Measurements from ENCODE around the gene KLHL40. TPM values are rescaled to one million over a fixed set of nuclear protein-coding genes. Genes with fewer than 3 reads are reported as not detected.
"Not testable (repeated sequence)": the region's sequence is repeated elsewhere in the genome, so short reads cannot be mapped to it uniquely, and the experiment has no call there.

The KLHL40 gene
- polyA plus RNA-seq, 5 donors = 6.6 TPM; not detected in 4

DNA sequence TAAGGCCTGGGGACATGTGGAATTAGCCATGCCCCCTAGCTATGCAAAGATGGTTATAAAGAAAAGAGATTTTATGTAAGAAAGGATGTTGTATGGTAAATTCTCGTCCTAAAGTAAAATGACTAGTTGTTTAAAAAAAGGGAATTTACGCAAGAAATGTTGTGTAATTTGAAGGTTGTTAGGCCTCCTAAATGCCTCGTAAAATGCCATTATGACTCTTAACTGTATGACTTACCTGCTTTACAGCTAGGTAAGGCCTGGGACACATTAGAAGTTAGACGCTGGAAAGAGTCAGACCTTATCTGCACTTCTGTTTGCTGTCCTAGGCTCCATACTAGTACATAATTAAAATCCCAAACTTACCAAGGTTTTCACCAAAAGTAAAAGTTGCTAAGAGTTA lies 34.8 kb downstream of the KLHL40 start:
- DNase-seq = no peak

DNA sequence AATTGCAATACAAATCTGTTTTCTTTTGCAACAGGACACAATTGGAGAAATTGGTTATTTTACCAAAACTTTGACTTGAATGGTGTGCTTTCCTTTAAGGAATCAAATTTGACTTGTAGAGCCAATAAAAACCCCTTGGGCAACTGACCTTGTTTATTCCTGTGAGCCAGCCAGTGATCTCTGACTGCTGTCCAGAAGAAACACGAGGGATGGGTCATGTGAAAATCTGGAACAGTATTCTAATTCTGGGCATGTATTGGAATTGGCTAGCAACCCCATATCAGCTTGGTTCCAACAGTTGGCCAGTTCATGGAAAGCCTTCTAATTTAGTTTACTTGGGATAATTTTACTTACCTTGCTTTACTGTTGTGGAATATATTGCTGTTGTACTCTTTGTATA lies 36.4 kb downstream of the KLHL40 start:
- no peak for DNase-seq

DNA sequence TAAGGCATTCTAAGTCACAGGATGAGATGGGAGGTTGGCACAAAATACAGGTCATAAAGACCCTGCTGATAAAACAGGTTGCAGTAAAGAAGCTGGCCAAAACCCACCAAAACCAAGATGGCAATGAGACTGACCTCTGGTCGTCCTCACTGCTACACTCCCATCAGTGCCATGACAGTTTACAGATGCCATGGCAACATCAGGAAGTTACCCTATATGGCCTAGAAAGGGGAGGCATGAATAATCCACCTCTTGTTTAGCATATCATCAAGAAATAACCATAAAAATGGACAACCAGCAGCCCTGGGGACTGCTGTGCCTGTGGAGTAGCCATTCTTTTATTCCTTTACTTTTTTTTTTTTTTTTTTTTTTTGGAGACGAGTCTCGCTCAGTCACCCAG lies 37.1 kb downstream of the KLHL40 start:
- DNase-seq = not testable (repeated sequence)

DNA sequence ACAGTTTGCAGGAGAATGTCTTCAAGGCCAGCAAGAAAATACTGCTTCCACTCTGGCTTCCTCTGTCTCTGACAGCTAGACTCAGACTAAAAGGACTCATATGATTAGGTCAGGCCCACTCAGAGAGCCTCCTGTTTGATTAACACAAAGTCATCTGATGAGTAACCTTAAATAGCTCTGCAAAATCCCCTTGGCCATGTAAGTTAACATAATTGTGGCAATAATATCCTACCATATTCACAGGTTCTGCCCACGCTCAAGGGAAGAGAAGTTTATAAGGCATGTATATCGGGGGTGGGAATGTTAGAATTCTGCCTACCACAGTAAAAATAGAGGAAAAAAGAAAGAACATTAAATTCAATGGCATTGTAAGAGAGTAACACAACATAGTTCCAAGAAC lies 37.9 kb downstream of the KLHL40 start:
- DNase-seq = no peak

DNA sequence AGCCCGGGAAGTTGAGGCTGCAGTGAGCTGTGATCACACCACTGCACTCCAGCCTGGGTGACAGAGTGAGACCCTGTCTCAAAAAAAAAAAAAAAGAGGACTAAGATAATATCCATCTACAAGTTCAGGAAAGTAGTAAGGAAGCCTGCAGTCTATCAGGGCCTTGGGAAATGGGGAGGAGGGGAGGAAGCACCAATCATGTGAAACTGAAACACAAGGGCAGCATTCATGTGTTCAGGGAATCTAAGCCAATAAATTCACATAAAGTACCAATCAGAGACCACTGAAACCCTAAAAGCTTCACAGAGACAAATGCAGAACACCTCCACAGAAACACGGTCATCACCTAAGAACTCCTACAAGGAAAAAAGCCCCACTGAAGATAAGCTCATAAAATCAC lies 40.1 kb downstream of the KLHL40 start:
- DNase-seq = no peak

DNA sequence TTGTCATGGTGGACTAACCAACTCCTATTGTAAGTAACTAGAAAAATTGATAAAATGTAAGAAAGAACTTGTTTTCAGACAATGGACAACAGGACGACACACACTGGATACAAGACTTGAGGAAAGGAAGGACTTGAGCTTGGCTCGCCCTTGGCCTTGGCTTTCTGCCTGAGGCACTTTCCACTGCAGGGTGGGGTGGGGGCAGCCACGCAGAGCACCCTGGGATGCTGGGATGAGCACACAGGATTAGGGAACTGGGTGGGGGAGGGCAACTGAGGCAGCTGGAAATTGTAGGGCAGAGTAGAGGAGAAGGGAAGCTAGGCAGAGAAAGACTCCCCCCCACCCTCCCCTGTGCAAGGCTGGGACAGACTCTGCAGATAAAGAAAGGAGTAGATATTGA lies 42.7 kb downstream of the KLHL40 start:
- no peak for DNase-seq

DNA sequence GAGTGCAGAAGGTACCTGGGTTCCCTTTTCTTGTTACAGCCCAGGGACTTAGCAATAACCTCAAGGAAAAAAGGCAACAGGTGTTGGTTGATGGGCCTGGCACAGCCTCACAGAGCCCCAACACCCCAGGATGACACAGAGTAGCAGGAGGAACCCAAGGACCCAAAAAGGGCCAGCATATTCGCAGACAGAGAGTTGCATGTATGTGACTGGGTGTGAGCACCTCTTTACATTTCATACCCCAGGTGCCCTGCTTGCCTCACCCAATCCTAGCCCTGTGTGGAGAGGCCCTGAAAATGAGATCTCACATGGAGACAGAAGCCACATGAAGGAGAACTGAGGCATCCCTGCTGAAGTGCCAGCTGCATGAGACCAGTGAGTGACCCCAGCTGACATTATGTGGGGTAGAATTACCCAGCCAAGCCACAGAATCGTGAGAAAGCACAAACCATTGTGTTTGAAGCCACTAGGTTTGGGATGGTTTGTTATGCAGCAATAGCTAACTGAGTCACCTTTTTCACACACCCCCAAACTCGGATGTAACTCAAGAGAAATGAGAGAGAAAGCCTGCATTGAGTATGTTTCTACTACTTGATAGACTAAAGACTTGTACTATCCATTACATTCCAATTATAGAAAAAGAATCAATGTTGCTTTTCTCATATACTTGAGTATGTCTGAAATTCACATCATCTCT lies 43.5 kb downstream of the KLHL40 start:
- no peak for DNase-seq

DNA sequence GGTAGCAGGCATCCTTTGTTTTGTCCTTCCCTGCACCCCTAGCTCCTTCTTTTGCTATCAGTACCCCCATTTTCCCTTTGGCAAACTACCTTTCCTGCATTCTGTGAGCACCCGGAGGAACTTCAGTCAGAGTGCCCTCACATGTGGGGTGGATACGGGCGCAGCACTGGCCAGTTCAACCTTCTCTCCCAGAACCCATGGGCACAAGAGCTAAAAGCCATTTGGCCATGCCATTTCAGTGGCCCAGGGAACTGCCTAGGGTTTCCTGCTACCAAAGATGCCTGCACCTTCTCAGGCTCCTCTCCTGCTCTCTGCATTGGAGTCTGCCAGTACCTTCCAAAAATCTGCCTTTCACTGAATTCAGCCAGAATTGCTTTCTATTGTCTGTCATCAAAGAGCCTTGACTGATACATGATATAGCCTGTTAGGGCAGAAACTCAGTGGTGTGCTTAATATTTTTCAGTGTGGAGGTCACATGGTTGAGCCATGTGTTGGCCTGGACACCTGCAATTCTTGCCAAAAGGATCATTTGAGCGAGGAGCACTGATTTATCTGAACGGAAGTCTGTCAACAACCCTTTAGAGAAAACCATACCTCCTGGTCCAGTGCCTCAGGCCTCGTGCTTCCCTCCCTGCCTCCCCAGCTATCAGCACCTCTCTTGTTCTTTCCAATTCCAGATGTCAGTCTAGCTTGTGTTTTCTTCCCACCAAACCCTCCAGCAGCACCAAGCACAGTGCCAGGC lies 44.2 kb downstream of the KLHL40 start:
- no peak for DNase-seq

DNA sequence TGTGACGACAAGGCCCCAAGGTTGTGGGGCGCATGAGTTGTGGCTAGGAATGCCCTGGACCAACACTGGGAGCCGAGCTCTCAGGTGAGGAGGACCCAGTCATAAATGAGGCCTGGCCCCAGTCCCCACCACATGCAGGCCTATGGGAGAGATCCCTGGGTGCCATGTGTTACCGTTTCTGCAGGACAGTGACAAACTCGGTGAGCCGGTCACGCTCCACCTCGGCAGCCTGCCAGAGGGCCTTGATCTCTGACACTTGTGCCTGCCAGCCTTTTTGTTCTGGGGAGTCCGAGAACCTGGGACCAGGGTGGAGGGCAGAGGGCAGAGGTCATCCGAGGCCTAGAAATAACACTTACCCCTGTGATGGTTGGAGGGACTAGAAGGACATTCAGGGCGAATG lies 45.0 kb downstream of the KLHL40 start:
- no peak for DNase-seq

DNA sequence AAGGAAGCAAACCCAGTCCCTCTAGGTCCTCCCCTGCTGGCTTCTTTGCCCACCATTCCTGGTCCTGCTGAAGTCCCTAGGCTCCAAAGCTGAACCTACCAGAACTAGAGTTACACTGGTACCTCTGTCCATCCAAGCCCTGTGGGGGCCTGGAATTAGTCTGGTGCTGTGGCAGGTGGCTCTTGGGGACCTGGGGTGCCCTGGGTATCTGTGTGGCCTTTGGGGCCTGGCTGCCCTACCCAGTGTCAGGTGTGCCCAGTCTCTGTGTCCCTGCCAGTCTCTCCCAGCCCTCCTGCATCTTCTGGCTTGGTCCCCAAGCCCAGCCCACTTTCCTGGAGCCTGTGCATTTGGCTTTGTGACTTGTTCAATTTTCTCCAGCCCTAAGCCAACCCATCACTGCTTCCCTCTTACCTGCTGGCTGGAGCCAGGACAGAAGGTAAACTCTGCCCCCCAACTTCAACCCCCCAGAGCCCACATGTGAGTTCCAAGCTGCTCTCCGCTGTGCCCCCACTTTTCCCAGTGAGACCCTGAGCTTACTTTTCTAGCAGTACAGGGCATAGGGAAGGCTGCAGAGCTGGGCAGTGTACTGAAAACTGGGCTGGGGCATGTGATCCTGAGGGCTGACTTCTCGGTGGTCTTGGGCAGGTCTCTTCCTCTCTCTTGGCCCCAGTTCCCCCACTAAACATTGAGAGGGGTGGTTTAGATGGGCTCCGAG lies 45.5 kb downstream of the KLHL40 start:
- no peak for DNase-seq

DNA sequence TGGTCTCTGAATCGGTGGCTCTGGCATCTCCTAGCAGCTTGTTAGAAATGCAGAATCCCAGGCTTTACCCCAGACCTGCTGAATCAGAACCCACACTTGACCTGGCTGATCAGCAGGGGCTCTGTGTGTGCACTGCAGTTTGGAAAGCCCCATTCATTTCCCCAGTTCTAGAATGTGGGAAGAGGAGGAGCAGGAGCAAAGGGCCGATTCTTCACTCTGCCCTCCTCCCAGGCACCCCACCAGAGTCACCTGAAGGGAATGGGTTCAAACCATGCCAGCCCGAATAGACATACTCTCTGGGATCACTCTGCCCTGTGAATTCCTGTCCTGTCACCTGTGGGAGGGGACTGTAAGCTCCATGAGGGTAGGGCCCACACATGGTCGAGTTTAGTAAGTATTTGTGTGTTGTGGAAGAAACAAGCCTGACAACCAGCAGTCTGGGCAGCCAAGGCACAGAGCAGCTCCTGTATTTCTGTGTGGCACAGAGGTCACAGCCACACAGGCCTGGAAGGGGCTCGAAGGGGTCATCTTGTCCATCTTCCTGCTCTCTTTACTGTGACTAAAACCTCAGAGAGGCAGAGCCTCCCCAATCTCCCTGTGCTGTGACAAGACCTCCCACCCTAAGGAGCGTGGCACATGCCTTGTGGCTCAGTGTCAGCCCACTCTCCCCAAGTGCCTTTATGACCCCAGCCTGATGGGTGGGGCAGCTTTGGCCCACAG lies 46.3 kb downstream of the KLHL40 start:
- no peak for DNase-seq

DNA sequence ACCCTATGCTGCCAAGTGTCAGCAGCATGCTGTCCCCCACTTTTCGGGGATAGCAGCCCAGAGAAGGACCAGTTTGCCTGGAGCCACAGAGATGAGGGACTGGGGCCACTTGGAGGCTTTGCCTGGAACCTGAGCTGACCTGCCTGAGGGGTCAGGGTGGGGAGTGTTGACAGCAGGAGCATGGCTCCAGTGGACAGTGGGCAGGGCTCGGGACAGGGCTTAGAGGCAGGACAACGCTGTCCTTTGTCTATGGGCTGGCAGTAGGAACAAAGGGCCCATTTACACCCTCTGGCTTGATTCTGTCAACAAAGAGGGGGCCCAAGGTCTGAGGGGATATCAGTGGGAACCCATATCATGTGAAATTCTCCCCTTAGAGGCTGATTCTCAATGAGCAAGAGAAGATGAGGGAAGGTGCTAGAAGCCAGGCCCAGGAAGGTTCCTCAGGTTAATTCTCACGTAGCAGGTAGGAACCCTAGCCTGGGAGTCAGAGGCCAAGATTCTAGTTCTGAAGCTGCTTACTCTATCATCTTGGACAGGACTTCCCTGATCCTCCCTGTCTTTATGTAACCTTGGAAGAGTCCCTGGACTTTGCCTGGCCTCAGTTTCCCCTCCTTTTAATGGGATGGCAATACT lies 47.0 kb downstream of the KLHL40 start:
- DNase-seq = no peak

DNA sequence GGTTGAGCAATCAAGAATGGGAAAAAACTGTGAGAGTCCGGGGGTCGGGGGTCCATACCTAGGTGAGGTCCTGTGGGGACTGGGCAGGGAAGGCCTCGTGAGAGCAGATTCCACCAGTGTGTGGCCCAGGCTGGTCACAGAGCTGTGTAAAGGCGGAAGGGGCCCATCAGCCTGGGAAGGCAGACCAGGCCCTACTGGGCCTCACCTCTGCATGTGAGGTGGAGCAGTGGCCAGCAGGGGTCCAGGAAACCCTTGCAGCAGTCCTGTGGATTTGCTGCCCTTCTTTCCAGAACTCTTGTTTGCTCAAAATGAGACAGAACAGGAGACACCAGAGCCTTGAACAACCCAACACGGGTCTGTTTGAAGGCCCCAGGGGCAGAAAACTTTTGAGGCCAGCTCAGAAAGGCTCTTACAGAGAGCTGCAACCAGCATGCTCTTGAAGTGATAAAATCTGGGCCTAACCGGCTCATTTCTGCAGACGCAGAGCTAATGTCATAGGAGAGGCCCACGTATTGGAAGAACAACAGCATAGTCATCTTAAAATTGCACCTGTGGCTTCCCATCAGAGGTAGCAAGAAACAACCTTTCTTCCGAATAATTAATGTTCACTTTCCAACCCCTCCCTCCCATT lies 47.6 kb downstream of the KLHL40 start:
- DNase-seq = no peak

DNA sequence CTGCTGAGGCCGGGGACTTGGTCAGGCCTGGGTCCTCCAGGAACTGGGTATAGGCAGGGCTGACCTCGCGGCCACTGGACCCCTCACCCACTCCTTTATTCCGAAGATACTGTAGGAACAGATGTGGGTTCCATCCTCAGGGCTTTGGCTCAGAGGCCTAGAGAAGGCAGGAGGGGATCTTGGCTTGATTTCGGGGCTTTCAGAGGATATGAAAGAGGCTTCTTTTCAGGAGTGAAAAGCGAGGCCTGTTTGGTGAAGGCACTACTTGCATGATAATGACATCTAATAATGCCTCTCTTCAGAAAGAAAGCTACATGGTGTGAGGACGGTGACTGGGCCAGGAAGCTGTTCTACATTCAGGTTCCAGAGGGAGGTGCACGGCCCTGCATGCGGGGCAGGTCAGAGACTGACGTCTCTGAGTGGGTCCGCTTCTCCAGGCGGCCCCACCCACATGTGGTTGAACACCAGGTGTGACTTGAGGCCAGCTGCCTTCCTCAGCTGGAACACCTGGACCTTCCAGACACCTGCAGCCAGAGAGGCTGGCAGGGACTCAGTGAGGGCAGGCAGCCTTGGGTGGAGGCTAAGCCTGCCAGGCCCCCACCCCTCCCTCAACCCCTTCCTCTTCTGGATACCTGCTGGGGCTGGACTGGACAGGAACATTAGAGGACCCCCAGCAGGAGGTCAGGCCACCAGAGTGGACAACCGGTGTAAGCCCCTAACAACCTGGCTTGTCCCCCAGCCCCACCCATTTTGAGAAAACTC lies 48.3 kb downstream of the KLHL40 start:
- no peak for DNase-seq

DNA sequence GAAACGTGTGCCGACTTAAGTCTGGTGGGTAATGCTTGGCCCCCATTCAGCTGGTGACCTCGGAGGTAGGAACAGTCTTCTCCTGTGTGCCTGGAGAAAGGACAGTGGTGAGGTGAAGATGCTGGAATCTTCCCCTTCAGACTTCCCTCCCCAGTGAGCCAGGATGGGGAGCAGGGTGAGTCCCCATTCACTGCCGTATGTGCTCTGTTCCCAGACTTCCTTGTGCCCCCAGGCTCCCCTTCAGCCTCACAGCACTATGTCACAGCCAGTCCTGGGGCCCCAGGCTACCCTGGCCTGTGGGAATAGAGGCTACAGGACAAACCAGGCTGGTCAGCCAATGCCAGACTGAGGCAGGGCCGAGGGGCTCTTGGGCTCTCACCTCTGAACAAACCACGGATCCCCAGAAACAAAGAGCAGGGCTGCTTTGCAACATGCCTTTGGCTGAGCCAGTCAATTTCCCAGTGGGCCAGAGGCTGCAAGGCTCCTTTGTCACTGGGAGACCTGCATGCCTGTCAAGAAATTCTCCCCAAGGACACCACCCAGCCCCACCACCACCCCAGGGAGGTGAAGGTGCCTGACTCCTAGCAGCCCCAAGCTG lies 49.0 kb downstream of the KLHL40 start:
- no peak for DNase-seq

DNA sequence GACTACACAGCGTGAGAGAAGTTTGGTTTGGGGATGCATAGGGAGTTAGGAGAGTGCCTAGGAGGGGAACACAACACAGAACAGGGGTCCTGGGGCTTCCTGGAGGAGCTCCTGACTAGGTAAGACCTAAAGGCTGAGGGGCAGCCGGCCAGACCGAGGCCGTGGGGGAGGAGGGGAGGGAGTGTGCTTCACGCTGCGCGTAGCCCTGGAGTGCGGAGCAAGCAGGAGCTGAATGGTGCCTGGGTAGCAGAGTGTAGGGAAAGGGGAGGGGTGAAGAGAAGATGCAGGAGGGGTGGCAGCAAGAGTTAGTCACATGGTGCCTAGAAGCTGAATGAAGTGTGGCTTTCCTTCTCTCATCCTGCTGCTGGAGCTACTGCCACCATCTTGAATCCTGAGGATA lies 49.7 kb downstream of the KLHL40 start:
- no peak for DNase-seq

DNA sequence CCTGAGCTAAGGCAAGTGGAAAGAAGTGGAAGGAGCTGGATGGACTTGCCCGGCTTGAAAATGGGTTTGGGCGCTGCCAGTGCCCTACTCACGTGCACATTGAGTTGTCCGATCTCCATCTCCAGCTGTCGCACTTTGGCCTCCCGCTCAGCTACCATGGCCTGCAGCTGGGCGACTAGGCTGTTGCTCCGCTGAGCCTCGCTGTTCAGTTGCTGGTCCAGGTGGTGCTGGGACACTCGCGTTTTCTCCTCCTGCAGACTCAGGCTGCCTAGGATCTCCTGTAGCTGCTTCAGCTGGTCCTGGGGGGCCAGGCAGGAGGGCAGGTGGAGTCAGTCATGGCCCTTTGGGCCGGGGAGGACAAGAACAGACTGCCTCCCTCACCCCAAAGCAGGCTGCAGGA lies 50.3 kb downstream of the KLHL40 start:
- no peak for DNase-seq

DNA sequence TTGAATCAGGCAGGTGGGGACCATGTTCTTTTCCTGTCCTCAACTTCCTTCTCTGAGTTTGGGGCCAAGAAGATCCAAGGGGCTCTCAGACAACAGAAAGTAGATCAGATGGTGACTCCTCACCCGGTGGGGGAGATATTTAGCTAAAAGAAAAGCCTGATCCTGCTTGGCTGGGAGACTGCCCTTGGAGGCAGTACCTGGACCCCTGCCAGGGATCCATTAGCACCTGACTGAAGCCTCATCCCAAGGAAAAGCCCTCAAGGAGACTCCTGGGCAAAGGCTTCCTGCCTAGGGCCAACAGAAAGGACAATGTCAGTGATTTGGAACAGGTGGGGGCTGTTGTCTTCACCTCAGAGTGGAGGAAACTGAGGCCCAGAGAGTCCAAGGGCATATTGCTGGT lies 50.7 kb downstream of the KLHL40 start:
- DNase-seq = no peak

DNA sequence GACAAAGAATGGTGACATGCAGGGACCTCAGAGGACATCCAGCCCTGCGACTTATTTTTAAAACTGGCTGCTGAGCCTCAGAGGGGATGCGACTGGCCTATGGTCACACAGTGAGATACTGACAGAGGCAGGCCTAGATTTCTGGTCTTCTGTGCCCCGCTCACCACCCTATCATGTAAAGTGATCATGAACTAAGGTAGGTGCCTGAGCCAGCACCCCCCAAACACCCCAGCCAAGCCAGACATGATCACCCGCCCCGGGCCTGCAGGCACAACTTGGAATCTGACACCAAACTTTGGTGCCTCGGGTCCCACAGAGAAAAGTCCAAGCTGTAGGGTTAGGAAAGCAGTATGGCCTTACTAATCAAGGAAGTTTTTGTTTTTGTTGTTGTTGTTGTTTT lies 51.2 kb downstream of the KLHL40 start:
- no peak for DNase-seq

Measured in right lung (tissue), 5 donors.